ENCODE data around the gene KCNJ1. TPM values are rescaled to one million over a fixed set of nuclear protein-coding genes. Genes with fewer than 3 reads are reported as not detected.

The KCNJ1 gene
- total and polyA plus RNA-seq, 4 experiments from 2014 or later = 0.17 to 0.23 TPM; not detected in 2

GRCh38 chr11:128848815-128849455, 18.2 kb downstream of the KCNJ1 start:
- Mint-ChIP-seq H3K36me3 (peaks cover 0 to 3% of the 10 kb centered on the region in 2 donors), H3K27me3 (no peaks in the 10 kb centered on the region), H3K4me1 (peaks cover 23 to 42% (median 37%) of the 10 kb centered on the region in 4 donors), H3K9me3 (no peaks in the 10 kb centered on the region), H3K27ac (peak overlapping the region in 5 of 7 donors; percentile 3 to 78 (median 46)), H3K4me3 (peak overlapping the region in 1 of 8 donors; percentile 27)
- Histone ChIP-seq H3K9me3 (ENCODE audit: control insufficient read depth in 1 of 2, low read length in 2 of 2) (no peaks in the 10 kb centered on the region), H3K4me3 (ENCODE audit: low read length in 2 of 2) (no peak overlapping the region), H3K27me3 (ENCODE audit: insufficient read depth, low read length) (no peaks in the 10 kb centered on the region), H3K36me3 (ENCODE audit: insufficient read depth, low read length) (no peaks in the 10 kb centered on the region), H3K27ac (ENCODE audit: low read depth, low read length) (no peak overlapping the region), H3K4me1 (ENCODE audit: insufficient read depth, low read length) (peaks cover 35% of the 10 kb centered on the region)
- ChIA-PET POLR2A (ENCODE audit: partially characterized antibody) (interaction anchor here (0.8 to 1.8 kb wide), 3 partner anchors 9 to 676 kb away, joined by 4 read pairs; no protein-coding TSS in a partner anchor), CTCF (ENCODE audit: partially characterized antibody) (interaction anchor here (0.7 to 7.5 kb wide), 26 partner anchors 8 to 691 kb away, joined by 3 to 145 read pairs (median 5); no protein-coding TSS in a partner anchor)
- intact Hi-C loops (cut with micrococcal nuclease) = loop anchor here (1.0 to 5.0 kb wide), 4 partner anchors 73 to 812 kb away; no protein-coding TSS in a partner anchor
- peak in 4 of 5 donors; percentile 46 to 62 (median 56) for DNase-seq

DNA sequence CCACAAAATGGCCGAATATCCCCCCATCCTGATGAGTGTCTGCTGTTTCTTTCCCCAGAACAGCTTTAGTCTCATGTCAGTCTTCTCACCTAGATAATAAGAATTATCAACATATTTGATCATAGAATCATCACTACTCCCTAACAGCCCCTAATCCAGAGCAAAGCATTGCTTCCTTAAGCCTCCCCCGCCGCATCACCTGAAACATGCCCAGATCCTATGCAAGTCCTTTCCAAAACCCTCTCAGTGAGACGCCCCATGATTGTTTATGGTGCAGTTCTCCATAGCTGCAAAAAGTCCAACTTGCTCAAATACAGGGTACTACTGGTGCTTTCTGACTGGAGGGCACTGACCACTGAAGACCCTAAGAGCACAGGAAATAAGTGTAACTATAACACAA, 20.1 kb downstream of the KCNJ1 start:
- Histone ChIP-seq H3K9me3 (ENCODE audit: control insufficient read depth in 1 of 2, low read length in 2 of 2) (no peaks in the 10 kb centered on the region), H3K27me3 (ENCODE audit: insufficient read depth, low read length) (no peaks in the 10 kb centered on the region), H3K36me3 (ENCODE audit: insufficient read depth, low read length) (no peaks in the 10 kb centered on the region), H3K4me3 (ENCODE audit: low read length in 2 of 2) (no peak overlapping the region), H3K4me1 (ENCODE audit: insufficient read depth, low read length) (peaks cover 55% of the 10 kb centered on the region), H3K27ac (ENCODE audit: low read depth, low read length) (no peak overlapping the region)
- peaks cover 39 to 62% (median 55%) of the 10 kb centered on the region in 4 donors for H3K4me1 Mint-ChIP-seq
- H3K27me3 Mint-ChIP-seq = no peaks in the 10 kb centered on the region
- intact Hi-C loops (cut with micrococcal nuclease) = loop anchor here (5.0 kb wide), 3 partner anchors 215 to 810 kb away; no protein-coding TSS in a partner anchor
- H3K4me3 Mint-ChIP-seq = no peak overlapping the region
- no peaks in the 10 kb centered on the region for H3K9me3 Mint-ChIP-seq
- POLR2A ChIA-PET (ENCODE audit: partially characterized antibody) = interaction anchor here (1.1 to 3.7 kb wide), 2 partner anchors 9 to 16 kb away, joined by 5 to 27 read pairs; no protein-coding TSS in a partner anchor
- peak overlapping the region in 4 of 7 donors; percentile 0 to 68 (median 3) for H3K27ac Mint-ChIP-seq
- CTCF ChIA-PET (ENCODE audit: partially characterized antibody) = interaction anchor here (1.2 to 7.5 kb wide), 9 partner anchors 9 to 689 kb away, joined by 3 to 145 read pairs (median 5); no protein-coding TSS in a partner anchor
- no peaks in the 10 kb centered on the region for H3K36me3 Mint-ChIP-seq
- DNase-seq = no peak

DNA sequence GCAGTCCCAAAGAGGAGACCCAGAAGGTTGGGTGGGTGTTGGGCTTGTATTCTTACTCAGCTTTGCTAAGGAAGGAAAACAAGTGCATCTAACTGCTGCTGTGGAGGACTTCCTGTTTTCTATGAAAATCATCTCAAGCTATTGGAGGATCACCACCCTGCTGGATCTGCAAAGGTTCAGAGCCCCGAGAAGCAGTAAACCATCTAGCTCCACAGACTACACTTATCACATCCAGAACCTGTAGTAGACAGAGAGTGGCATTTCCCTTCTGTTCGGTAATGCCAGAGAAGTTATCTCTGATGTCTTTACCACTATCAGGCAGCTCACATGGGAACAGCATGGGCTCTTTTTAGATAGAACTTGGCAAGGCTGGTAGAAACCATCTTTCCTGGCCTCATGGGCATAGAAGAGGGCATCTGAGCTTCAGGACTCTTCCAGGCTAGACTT, 21.7 kb downstream of the KCNJ1 start:
- POLR2A ChIA-PET (ENCODE audit: partially characterized antibody) = interaction anchor here (0.6 to 3.7 kb wide), 16 partner anchors 9 to 807 kb away, joined by 3 to 27 read pairs (median 4); partner anchors contain the start of gene FLI1
- H3K36me3 ChIP-seq (ENCODE audit: insufficient read depth, low read length) = no peaks in the 10 kb centered on the region
- Mint-ChIP-seq H3K4me1 (peaks cover 50 to 78% (median 69%) of the 10 kb centered on the region in 4 donors), H3K4me3 (peak overlapping the region in 7 of 8 donors; percentile 27 to 73 (median 66)), H3K27ac (peak overlapping the region; percentile 78 to 93 (median 83)), H3K9me3 (no peaks in the 10 kb centered on the region), H3K27me3 (no peaks in the 10 kb centered on the region), H3K36me3 (no peaks in the 10 kb centered on the region)
- peak in 3 of 5 donors; percentile 29 to 31 (median 30) for DNase-seq
- peak overlapping the region; percentile 36 for H3K27ac ChIP-seq (ENCODE audit: low read depth, low read length)
- no peak overlapping the region for H3K4me3 ChIP-seq (ENCODE audit: low read length in 2 of 2)
- peaks cover 71% of the 10 kb centered on the region for H3K4me1 ChIP-seq (ENCODE audit: insufficient read depth, low read length)
- CTCF ChIA-PET (ENCODE audit: partially characterized antibody) = interaction anchor here (0.9 to 7.5 kb wide), 16 partner anchors 10 to 808 kb away, joined by 3 to 145 read pairs (median 5); no protein-coding TSS in a partner anchor
- no peaks in the 10 kb centered on the region for H3K27me3 ChIP-seq (ENCODE audit: insufficient read depth, low read length)
- intact Hi-C loops (cut with micrococcal nuclease) = loop anchor here (1.0 to 5.0 kb wide), 4 partner anchors 213 to 808 kb away; no protein-coding TSS in a partner anchor
- H3K9me3 ChIP-seq (ENCODE audit: control insufficient read depth in 1 of 2, low read length in 2 of 2) = no peaks in the 10 kb centered on the region

DNA sequence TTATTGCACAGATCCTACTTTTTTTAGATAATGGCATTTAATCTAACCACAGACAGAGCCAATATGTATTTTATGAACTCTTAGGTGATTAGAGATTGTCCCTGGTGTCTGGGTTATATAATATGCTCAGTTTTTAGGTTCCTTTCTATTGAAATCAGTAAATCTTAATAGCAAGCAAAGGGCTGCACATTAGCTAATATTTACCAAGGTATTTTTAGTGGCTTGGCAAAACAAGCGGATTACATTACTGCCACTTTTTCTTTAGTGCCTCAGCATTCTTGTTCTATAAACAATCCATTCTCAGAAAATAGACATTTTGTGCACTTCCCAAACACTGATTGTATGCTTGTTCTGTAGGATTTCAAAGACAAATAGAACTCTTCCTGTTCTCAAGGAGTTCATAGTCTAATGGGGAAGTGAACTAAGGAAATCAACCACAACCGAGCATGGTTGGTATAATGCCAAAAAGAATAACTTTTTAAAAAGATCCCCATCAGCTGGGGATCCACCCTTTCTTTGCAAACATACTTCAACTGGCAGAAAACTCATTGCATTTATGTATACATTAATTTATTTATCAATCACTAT, 23.8 kb downstream of the KCNJ1 start:
- intact Hi-C loops (cut with micrococcal nuclease) = loop anchor here (5.0 kb wide), 1 partner anchor 791 kb away; no protein-coding TSS in a partner anchor
- Histone ChIP-seq H3K27me3 (ENCODE audit: insufficient read depth, low read length) (no peaks in the 10 kb centered on the region), H3K36me3 (ENCODE audit: insufficient read depth, low read length) (no peaks in the 10 kb centered on the region), H3K27ac (ENCODE audit: low read depth, low read length) (no peak overlapping the region), H3K4me1 (ENCODE audit: insufficient read depth, low read length) (peaks cover 87% of the 10 kb centered on the region), H3K4me3 (ENCODE audit: low read length in 2 of 2) (no peak overlapping the region), H3K9me3 (ENCODE audit: control insufficient read depth in 1 of 2, low read length in 2 of 2) (no peaks in the 10 kb centered on the region)
- Mint-ChIP-seq H3K27me3 (no peaks in the 10 kb centered on the region), H3K27ac (peak overlapping the region in 3 of 7 donors; percentile 15 to 89 (median 87)), H3K4me3 (peak overlapping the region in 3 of 8 donors; percentile 10 to 57 (median 28)), H3K4me1 (peaks cover 60 to 90% (median 81%) of the 10 kb centered on the region in 4 donors), H3K36me3 (peaks cover 0 to 3% of the 10 kb centered on the region in 2 donors), H3K9me3 (peaks cover 0 to 2% (median 0%) of the 10 kb centered on the region in 8 donors)
- DNase-seq = no peak
- ChIA-PET CTCF (ENCODE audit: partially characterized antibody) (interaction anchor here (1.1 to 7.5 kb wide), 5 partner anchors 13 to 685 kb away, joined by 4 to 145 read pairs (median 6); no protein-coding TSS in a partner anchor), POLR2A (ENCODE audit: partially characterized antibody) (interaction anchor here (1.6 to 2.2 kb wide), 2 partner anchors 11 to 804 kb away, joined by 4 to 7 read pairs; no protein-coding TSS in a partner anchor)

GRCh38 chr11:128841461-128842072, 25.5 kb downstream of the KCNJ1 start:
- no peak overlapping the region for H3K27ac ChIP-seq (ENCODE audit: low read depth, low read length)

DNA sequence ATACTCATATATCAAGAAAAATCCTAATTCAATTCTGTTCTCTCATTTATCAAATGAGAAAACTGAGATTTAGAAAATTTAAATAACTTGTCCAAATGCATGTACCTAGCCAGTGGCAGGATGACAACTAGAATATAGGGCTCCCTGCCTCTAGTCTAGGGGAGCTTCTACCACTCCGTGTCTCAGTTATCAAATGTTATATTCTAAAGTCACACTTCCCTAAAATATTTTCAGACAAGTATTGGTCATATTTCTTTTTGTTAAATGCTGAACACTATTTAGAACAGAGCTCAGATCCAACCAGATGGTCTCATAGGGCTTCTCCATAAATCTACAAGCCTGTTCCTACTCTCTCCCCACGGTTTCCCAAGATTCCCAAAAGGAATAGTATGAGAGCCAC, 26.3 kb downstream of the KCNJ1 start:
- peaks cover 0 to 4% (median 0%) of the 10 kb centered on the region in 8 donors for H3K9me3 Mint-ChIP-seq
- no peaks in the 10 kb centered on the region for H3K36me3 ChIP-seq (ENCODE audit: insufficient read depth, low read length)
- peak overlapping the region in 5 of 8 donors; percentile 26 to 75 (median 66) for H3K4me3 Mint-ChIP-seq
- H3K27ac Mint-ChIP-seq = peak overlapping the region; percentile 2 to 95 (median 87)
- no peaks in the 10 kb centered on the region for H3K27me3 ChIP-seq (ENCODE audit: insufficient read depth, low read length)
- H3K4me1 ChIP-seq (ENCODE audit: insufficient read depth, low read length) = peaks cover 91% of the 10 kb centered on the region
- no peaks in the 10 kb centered on the region for H3K9me3 ChIP-seq (ENCODE audit: control insufficient read depth in 1 of 2, low read length in 2 of 2)
- no peaks in the 10 kb centered on the region for H3K27me3 Mint-ChIP-seq
- no peak overlapping the region for H3K4me3 ChIP-seq (ENCODE audit: low read length in 2 of 2)
- CTCF ChIA-PET (ENCODE audit: partially characterized antibody) = interaction anchor here (1.2 to 4.0 kb wide), 5 partner anchors 9 to 809 kb away, joined by 4 to 27 read pairs (median 5); no protein-coding TSS in a partner anchor
- DNase-seq = no peak
- peaks cover 71 to 98% (median 86%) of the 10 kb centered on the region in 4 donors for H3K4me1 Mint-ChIP-seq
- POLR2A ChIA-PET (ENCODE audit: partially characterized antibody) = interaction anchor here (1.4 to 2.4 kb wide), 3 partner anchors 10 to 147 kb away, joined by 6 to 13 read pairs (median 8); partner anchors contain the start of gene FLI1
- intact Hi-C loops (cut with micrococcal nuclease) = loop anchor here (5.0 kb wide), 1 partner anchor 788 kb away; no protein-coding TSS in a partner anchor
- H3K27ac ChIP-seq (ENCODE audit: low read depth, low read length) = no peak overlapping the region
- H3K36me3 Mint-ChIP-seq = peaks cover 0 to 3% of the 10 kb centered on the region in 2 donors

More at GRCh38 chr11:128841461-128842072, 25.5 kb downstream of the KCNJ1 start:
- H3K4me3 Mint-ChIP-seq = peak overlapping the region in 7 of 8 donors; percentile 25 to 75 (median 59)
- H3K27me3 Mint-ChIP-seq = no peaks in the 10 kb centered on the region
- peaks cover 0 to 4% (median 0%) of the 10 kb centered on the region in 8 donors for H3K9me3 Mint-ChIP-seq
- ChIA-PET CTCF (ENCODE audit: partially characterized antibody) (interaction anchor here (1.1 to 4.0 kb wide), 6 partner anchors 8 to 809 kb away, joined by 4 to 27 read pairs (median 5); no protein-coding TSS in a partner anchor), POLR2A (ENCODE audit: partially characterized antibody) (interaction anchor here (1.4 to 2.4 kb wide), 2 partner anchors 11 to 148 kb away, joined by 6 to 8 read pairs; partner anchors contain the start of gene FLI1)
- no peak overlapping the region for H3K4me3 ChIP-seq (ENCODE audit: low read length in 2 of 2)
- intact Hi-C loops (cut with micrococcal nuclease) = loop anchor here (5.0 kb wide), 1 partner anchor 789 kb away; no protein-coding TSS in a partner anchor
- H3K27me3 ChIP-seq (ENCODE audit: insufficient read depth, low read length) = no peaks in the 10 kb centered on the region
- DNase-seq = peak in 4 of 5 donors; percentile 35 to 48 (median 40)
- H3K36me3 ChIP-seq (ENCODE audit: insufficient read depth, low read length) = no peaks in the 10 kb centered on the region
- no peaks in the 10 kb centered on the region for H3K9me3 ChIP-seq (ENCODE audit: control insufficient read depth in 1 of 2, low read length in 2 of 2)
- peak overlapping the region; percentile 86 to 95 (median 87) for H3K27ac Mint-ChIP-seq
- peaks cover 99% of the 10 kb centered on the region for H3K4me1 ChIP-seq (ENCODE audit: insufficient read depth, low read length)
- peaks cover 0 to 3% of the 10 kb centered on the region in 2 donors for H3K36me3 Mint-ChIP-seq
- H3K4me1 Mint-ChIP-seq = peaks cover 72 to 100% (median 90%) of the 10 kb centered on the region in 4 donors
